Anterior cingulate cortex (tissue), 58 donors: ENCODE results near the gene EMILIN1.
A peak's percentile ranks its signal among the peaks of the same experiment; 100 is the strongest.
"Not testable (repeated sequence)": the region's sequence is repeated elsewhere in the genome, so short reads cannot be mapped to it uniquely, and the experiment has no call there.

Experiments used
- DNase-seq, 58 donors: peaks; one replicate each; lab custom pipeline; 2025; lab: John Stamatoyannopoulos, UW

Gene EMILIN1

DNA sequence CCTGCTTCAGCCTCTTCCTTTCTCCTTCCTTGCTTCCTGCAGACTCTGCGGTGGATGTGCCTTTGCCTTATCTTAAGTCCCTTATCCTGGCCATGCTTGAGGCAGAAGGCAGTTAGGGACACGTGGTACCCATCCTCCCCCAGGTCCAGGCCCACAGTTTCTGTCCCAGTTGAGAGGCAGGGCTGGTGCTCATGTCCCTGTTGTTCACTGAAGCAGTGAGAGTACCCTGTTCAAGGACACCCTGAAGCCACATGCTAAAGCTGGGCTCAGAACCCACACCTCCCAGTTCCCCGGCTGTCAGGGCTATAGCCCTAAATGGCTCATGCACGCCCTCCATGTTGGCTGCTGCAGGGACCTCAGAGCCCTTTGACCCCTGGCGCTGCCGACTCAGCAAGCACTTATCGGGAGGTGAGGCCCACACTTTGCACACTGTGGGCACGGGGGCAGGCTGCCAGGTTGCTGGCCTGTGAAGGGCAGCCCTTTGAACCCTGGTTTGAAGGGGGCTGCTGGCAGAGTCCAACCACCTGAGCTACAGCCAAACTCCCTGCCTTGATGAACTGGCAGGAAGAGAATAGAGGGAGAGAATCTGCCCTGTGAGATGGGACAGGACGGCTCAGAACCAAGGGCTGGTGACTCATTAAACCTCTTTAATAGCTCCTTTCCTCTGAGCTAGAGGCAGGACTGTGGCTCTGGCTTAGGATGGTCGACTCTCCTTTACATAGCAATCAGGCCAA lies 14.4 kb downstream of the EMILIN1 start:
- DNase-seq, result no peak

DNA sequence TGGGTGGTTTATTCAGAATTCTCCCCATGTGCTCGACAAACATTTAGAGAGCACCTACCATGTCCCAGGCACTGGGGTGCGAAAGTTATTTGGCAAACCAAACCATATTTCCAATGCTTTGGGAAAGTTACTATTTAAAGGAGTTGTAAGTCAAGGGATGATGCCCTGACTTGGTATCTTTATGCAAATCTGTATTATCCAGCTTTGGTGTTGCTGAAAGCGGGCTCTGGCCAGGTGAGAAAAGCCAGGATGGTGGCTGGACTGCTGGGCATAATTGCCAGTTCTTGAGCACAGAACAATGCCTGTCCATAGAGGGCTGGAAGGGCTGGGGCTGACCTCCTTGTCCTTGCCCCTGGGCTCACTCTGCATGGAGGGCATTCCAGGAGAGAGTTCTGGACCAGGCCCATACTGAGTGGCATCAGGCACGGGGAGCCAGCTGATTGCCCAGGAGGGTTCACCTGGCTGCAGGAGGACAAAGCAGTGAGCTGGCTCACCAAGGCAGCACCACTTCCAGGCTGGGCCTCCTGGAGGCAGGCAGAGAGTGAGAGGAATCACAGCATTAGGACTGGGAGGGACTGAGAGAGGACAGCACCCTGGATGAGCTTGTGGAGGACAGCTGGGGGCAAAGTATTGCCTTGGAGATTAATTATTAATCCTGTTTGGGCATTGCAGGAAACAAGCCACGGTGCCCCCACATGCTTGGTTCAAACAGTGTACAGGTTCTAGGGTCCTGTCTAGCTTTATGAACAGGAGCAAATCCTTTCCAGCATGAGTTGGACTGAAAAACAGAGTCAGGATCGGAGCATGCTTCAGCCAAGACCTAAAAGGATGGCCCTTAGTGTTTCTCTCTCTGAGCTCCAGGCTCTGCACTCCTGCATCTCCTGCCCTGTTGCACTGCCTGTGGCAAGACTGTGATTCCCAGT lies 15.3 kb downstream of the EMILIN1 start:
- no peak for DNase-seq

DNA sequence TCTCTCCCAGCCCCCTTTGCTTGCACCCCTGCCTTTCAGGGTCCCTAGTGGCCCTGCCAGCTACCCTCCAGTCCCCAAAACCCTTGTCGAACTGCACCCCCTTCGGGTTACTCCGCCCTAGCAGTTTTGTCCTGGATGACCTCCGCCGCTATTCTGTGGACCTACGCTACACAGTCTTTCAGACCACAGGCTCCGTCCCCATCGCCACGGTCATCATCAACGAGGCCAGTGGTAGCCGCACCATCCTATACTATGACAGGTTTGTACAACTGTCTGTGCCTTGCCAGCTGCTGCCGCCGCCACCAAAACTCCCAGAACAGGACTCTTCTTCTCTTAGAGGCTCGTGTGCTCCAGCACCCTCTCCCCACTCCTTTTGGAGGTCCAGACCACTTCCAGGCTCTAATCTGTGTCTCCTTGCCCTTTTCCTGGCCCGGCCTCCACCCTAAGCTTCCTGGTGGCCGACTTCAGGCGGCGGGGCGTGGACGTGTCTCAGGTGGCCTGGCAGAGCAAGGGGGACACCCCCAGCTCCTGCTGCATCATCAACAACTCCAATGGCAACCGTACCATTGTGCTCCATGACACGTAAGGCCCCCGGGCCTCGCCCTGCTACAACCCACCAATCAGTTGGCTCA lies 16.1 kb downstream of the EMILIN1 start:
- DNase-seq, result no peak

DNA sequence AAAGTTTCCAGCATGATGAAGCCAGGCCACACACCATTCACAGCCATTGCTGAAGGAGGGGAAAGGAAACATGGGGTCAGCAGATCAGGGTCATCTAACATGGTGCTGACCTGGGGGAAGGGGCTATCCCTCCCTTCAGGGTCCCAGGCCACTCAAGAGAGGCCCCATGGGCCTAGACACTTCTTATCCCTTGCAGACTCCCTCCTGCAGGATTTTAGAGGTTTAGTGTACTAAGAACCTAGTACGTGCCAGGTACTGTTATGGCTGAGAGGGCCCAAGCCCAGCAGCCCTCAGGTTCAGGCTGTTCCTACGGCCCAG lies 17.0 kb downstream of the EMILIN1 start:
- no peak for DNase-seq

GRCh38 chr2:27095745-27096651 lies 17.6 kb downstream of the EMILIN1 start:
- peak in 55 of 58 donors; percentile 4 to 86 (median 51) for DNase-seq

- DNase-seq, result no peak
Measured at GRCh38 chr2:27096748-27097297, 18.4 kb downstream of the EMILIN1 start.

GRCh38 chr2:27097341-27097740 lies 18.9 kb downstream of the EMILIN1 start:
- DNase-seq, result no peak

DNA sequence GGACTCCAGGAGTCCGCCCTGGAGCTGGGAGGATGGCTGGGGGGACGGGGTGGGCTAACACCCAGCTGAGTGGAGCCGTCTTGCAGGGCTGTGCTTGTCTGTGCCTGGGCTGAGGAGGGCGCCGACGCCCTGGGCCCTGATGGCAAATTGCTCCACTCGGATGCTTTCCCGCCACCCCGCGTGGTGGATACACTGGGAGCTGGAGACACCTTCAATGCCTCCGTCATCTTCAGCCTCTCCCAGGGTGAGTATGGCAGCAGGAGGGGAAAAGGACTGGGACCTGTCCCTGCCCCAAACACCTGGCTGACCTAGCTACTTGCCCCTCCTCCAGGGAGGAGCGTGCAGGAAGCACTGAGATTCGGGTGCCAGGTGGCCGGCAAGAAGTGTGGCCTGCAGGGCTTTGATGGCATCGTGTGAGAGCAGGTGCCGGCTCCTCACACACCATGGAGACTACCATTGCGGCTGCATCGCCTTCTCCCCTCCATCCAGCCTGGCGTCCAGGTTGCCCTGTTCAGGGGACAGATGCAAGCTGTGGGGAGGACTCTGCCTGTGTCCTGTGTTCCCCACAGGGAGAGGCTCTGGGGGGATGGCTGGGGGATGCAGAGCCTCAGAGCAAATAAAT lies 21.0 kb downstream of the EMILIN1 start:
- DNase-seq, result no peak

- no peak for DNase-seq
Measured at GRCh38 chr2:27100036-27100435, 21.6 kb downstream of the EMILIN1 start.

- no peak for DNase-seq
Measured at GRCh38 chr2:27102329-27102728, 23.9 kb downstream of the EMILIN1 start.

DNA sequence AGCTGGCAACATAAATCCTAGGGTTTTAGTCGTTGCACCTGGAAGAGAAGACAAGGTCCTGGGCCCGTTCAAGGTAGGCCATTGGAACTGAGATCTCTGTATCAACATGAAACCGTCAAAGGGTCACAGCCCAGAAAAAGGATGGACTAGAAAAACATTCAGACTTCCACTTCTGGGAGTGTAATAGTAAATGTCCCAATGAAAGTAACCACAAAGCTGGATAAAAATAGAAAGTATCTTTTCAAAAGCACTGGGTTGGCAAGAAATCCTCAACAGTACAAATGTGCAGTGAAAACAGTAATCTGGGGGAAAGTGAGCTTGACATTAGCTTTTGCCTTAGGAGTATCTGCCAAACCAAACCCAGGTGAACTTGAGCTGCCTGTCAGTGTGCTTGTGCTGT lies 27.6 kb downstream of the EMILIN1 start:
- no peak for DNase-seq

GRCh38 chr2:27108221-27108620 lies 29.8 kb downstream of the EMILIN1 start:
- no peak for DNase-seq

DNA sequence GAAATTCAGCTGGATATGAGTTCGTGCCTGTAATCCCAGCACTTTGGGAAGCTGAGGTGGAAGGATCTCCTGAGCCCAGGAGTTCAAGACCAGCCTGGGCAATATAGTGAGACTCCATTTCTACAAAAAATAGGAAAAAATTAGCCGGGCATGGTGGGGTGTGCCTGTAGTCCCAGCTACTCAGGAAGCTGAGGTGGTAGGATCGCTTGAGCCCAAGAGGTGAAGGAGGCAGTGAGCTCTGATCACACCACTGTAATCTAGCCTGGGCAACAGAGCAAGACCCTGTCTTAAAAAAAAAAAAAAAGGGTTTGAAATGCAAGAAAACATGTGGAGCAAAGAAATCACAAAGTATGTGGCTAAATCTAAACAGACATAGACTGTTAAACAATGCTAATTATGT lies 30.7 kb downstream of the EMILIN1 start:
- DNase-seq, result no peak

DNA sequence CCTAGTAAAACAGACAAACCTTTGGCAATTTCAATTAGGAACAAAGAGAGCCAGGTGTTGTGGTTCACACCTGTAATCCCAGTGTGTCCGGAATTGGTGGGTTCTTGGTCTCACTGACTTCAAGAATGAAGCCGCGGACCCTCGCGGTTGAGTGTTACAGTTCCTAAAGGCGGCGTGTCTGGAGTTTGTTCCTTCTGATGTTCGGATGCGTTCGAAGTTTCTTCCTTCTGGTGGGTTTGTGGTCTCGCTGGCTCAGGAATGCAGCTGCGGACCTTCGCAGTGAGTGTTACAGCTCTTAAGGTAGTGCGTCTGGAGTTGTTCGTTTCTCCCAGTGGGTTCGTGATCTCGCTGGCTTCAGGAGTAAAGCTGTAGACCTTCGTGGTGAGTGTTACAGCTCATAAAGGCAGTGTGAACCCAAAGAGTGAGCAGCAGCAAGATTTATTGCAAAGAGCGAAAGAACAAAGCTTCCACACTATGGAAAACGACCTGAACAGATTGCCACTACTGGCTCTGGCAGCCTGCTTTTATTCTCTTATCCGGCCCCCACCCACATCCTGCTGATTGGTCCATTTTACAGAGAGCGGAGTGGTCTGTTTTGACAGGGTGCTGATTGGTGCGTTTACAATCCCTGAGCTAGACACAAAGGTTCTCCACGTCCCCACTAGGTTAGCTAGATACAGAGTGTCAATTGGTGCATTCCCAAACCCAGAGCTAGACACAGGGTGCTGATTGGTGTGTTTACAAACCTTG lies 32.4 kb downstream of the EMILIN1 start:
- not testable (repeated sequence) for DNase-seq

- DNase-seq, result not testable (repeated sequence)
Measured at GRCh38 chr2:27111392-27112078, 33.1 kb downstream of the EMILIN1 start.

- no peak for DNase-seq
Measured at GRCh38 chr2:27115519-27115918, 37.1 kb downstream of the EMILIN1 start.

DNA sequence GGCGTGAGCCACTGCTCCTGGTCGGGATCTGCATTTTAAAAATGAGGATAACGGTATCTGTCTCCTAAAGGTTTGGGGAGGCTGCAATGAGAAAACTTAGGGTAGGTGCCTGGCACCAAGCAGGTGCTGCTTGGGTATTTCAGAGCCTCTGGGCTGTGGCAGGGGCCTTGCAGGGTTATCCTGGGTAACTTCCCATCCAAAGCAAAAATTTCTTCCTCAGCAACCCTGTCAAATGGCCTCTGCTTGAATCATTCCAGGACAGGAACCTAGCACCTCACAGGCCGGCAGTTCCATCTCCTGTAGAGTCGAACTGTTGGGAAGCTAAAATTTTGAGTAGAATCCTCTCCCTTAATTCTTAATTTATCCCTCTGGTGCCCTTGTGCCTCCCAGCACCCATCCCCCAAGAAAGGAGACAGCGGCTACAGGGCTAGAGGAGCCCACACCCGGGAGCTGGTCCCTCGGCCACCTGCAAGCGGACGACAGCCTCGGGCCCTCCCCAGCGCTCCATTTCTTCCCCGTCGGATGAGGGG lies 39.6 kb downstream of the EMILIN1 start:
- DNase-seq, result peak in 3 of 58 donors; percentile 16 to 34 (median 18)
